HepG2 (cell line): ENCODE measurements around the gene FCRLA. TPM values are rescaled to one million over a fixed set of nuclear protein-coding genes. Genes with fewer than 3 reads are reported as not detected.

Source experiments
- BRCA1 ChIP-seq: sonication (generic); formaldehyde crosslinking; IDR thresholded peaks from 2 replicates; pipeline ENCODE4 v1.4.0; 2020; ENCODE audit warnings: missing genetic modification reagents
- CAMTA2 ChIP-seq: sonication (generic); formaldehyde crosslinking; IDR thresholded peaks from 2 replicates; pipeline ENCODE4 v1.4.0; 2020; ENCODE audit warnings: mild to moderate bottlenecking, missing genetic modification reagents, borderline replicate concordance
- DR1 ChIP-seq: sonication (generic); formaldehyde crosslinking; IDR thresholded peaks from 2 replicates; pipeline ENCODE4 v1.8.0; 2021; ENCODE audit warnings: mild to moderate bottlenecking, missing genetic modification reagents, inconsistent platforms
- KLF15 ChIP-seq: sonication (generic); formaldehyde crosslinking; IDR thresholded peaks from 2 replicates; pipeline ENCODE4 v1.8.1; 2023; ENCODE audit warnings: borderline replicate concordance, mild to moderate bottlenecking, inconsistent platforms, missing genetic modification reagents, mixed read lengths
- MED13 ChIP-seq: sonication (generic); formaldehyde crosslinking; IDR thresholded peaks from 2 replicates; pipeline ENCODE4 v1.5.0; 2020; ENCODE audit warnings: missing genetic modification reagents
- POLR2G ChIP-seq: fragments of 200-400 bp; formaldehyde crosslinking; IDR thresholded peaks from 2 replicates; pipeline ENCODE4 v1.6.1; 2018; ENCODE audit warnings: mild to moderate bottlenecking, low read depth, low read length, moderate library complexity
- SNAI1 ChIP-seq: sonication (generic); formaldehyde crosslinking; IDR thresholded peaks from 2 replicates; pipeline ENCODE4 v1.5.0; 2020; ENCODE audit warnings: mild to moderate bottlenecking, missing genetic modification reagents, borderline replicate concordance
- TBX3 ChIP-seq: fragments of 450-650 bp; IDR thresholded peaks from 2 replicates; pipeline ENCODE4 v1.6.1; 2017; ENCODE audit warnings: antibody characterized with exemption, mild to moderate bottlenecking, inconsistent platforms, borderline replicate concordance
- XRCC5 ChIP-seq: fragments of 200-400 bp; formaldehyde crosslinking; optimal IDR thresholded peaks from 2 replicates; pipeline ENCODE3; 2017; ENCODE audit warnings: mild to moderate bottlenecking, low read length
- ZNF724P ChIP-seq: sonication (generic); formaldehyde crosslinking; IDR thresholded peaks from 2 replicates; pipeline ENCODE4 v1.8.0; 2022; ENCODE audit warnings: missing genetic modification reagents, borderline replicate concordance
- ZNF775 ChIP-seq: sonication (generic); formaldehyde crosslinking; IDR thresholded peaks from 2 replicates; pipeline ENCODE4 v1.4.0; 2020; ENCODE audit warnings: missing genetic modification reagents, mild to moderate bottlenecking, moderate library complexity, borderline replicate concordance
- ZNF850 ChIP-seq: sonication (generic); formaldehyde crosslinking; conservative IDR thresholded peaks from 2 replicates; pipeline ENCODE4 v1.9.0; 2021; ENCODE audit warnings: mild to moderate bottlenecking, missing genetic modification reagents
- polyA plus RNA-seq, 8 experiments: library from polyadenylated mRNA; depleted of rRNA in 3 of 8; stranded (reverse) in 7 of 8; unstranded in 1 of 8; fragments of >200 nt; fragmentation: Illumina TruSeq in 4 of 8; extraction: Trizol in 4 of 8; gene quantifications; 2 replicates each; pipeline versions ENCODE4 v1.2.1 to v1.2.3, GENCODE V29; 2011 to 2016; ENCODE audit warnings: low read depth in 4 of 8, missing spikeins in 1 of 8, mixed read lengths in 1 of 8; ENCODE audit not compliant: insufficient read depth in 1 of 8
- total RNA-seq, 5 experiments: library from RNA; depleted of rRNA; stranded (reverse); fragments of >200 nt; fragmentation: Illumina TruSeq; extraction: Trizol; gene quantifications; 2 replicates each; pipeline ENCODE4 v1.2.3, GENCODE V29; 2016; ENCODE audit warnings: low read depth in 1 of 5
- TF ChIP-seq, protein P1 (sequence below), 2 experiments: fragments of 450-650 bp in 1 of 2; sonication (generic) in 1 of 2; formaldehyde crosslinking; IDR thresholded peaks; 2 replicates each; pipeline versions ENCODE4 v1.5.0 to v1.8.0; 2020 to 2022; ENCODE audit warnings: mild to moderate bottlenecking in 1 of 2, missing genetic modification reagents in 1 of 2
- TF ChIP-seq, protein P2 (sequence below): sonication (generic); formaldehyde crosslinking; conservative IDR thresholded peaks from 2 replicates; pipeline ENCODE4 v1.4.0; 2020; ENCODE audit warnings: missing genetic modification reagents
- TF ChIP-seq, protein P3 (sequence below): sonication (generic); formaldehyde crosslinking; conservative IDR thresholded peaks from 2 replicates; pipeline ENCODE4 v1.8.0; 2022; ENCODE audit warnings: missing genetic modification reagents
- TF ChIP-seq, protein P4 (sequence below): sonication (generic); formaldehyde crosslinking; IDR thresholded peaks from 2 replicates; pipeline ENCODE4 v1.4.0; 2020; ENCODE audit warnings: missing genetic modification reagents; ENCODE audit errors: not compliant biosample characterization
- TF ChIP-seq, protein P5 (sequence below): sonication (generic); formaldehyde crosslinking; IDR thresholded peaks from 2 replicates; pipeline ENCODE4 v1.8.0; 2022; ENCODE audit warnings: missing genetic modification reagents, mild to moderate bottlenecking, moderate library complexity, borderline replicate concordance
- TF ChIP-seq, protein P6 (sequence below): IDR thresholded peaks from 2 replicates; pipeline ENCODE4 v1.6.1; 2016

Gene FCRLA
- total and polyA plus RNA-seq, 2 of the 13 experiments (the other 11 are each of a cell fraction or from before 2014, with no cell fraction given), result not detected

DNA sequence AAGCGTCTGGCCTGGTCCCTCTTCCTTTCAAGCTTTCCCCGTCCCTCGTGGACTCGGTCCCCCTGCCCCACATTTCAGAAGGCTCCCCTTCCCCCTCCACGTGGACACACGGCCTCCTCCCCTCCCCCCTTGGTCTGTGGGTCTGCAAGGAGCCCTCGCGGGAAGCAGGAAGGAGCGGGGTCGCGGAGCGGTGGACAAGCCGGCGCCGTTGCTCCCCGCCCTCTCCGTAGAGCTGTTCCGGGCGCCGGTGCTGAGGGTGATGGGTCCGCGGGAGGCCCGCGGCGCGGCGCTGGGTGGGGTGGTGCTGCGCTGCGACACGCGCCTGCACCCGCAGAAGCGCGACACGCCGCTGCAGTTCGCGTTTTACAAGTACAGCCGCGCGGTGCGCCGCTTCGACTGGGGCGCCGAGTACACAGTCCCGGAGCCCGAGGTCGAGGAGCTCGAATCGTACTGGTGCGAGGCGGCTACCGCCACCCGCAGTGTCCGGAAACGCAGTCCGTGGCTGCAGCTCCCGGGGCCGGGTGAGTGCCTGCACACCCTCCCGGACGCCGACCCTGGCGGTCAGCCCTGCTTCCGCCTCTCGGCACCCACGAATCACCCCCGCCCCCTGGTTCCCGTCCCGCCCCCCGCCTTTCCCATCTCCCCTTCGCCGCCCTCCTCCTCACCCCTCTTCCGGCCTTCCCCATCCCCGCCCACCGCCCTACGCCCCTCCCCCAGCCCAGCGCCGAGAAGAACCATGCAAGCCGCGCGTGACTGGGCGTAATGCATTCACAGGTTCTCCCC lies 19.6 kb downstream of the FCRLA start (continued):
- TF ChIP-seq ZNF775 (CRISPR knock-in tag), result no peak
- TF ChIP-seq MED13 (CRISPR knock-in tag), result 0 out of 2 replicates have a peak, but pooled peaks have one; percentile 9
- TF ChIP-seq SNAI1 (CRISPR knock-in tag), result no peak
- TF ChIP-seq, protein P1, sequence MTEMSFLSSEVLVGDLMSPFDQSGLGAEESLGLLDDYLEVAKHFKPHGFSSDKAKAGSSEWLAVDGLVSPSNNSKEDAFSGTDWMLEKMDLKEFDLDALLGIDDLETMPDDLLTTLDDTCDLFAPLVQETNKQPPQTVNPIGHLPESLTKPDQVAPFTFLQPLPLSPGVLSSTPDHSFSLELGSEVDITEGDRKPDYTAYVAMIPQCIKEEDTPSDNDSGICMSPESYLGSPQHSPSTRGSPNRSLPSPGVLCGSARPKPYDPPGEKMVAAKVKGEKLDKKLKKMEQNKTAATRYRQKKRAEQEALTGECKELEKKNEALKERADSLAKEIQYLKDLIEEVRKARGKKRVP (CRISPR knock-in tag; IDR thresholded peaks at IDR 0.05), result peak in 1 of 2 experiments; percentile 27; a peak in 1 of 4 replicates
- peak; percentile 57; the same call in 1 of the 2 replicates for TF ChIP-seq POLR2G
- TF ChIP-seq KLF15 (CRISPR knock-in tag), result no peak
- TF ChIP-seq, protein P2, sequence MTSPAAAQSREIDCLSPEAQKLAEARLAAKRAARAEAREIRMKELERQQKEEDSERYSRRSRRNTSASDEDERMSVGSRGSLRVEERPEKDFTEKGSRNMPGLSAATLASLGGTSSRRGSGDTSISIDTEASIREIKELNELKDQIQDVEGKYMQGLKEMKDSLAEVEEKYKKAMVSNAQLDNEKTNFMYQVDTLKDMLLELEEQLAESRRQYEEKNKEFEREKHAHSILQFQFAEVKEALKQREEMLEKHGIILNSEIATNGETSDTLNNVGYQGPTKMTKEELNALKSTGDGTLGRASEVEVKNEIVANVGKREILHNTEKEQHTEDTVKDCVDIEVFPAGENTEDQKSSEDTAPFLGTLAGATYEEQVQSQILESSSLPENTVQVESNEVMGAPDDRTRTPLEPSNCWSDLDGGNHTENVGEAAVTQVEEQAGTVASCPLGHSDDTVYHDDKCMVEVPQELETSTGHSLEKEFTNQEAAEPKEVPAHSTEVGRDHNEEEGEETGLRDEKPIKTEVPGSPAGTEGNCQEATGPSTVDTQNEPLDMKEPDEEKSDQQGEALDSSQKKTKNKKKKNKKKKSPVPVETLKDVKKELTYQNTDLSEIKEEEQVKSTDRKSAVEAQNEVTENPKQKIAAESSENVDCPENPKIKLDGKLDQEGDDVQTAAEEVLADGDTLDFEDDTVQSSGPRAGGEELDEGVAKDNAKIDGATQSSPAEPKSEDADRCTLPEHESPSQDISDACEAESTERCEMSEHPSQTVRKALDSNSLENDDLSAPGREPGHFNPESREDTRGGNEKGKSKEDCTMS (CRISPR knock-in tag), result no peak
- TF ChIP-seq CAMTA2 (CRISPR knock-in tag), result no peak
- no peak for TF ChIP-seq XRCC5
- TF ChIP-seq, protein P3, sequence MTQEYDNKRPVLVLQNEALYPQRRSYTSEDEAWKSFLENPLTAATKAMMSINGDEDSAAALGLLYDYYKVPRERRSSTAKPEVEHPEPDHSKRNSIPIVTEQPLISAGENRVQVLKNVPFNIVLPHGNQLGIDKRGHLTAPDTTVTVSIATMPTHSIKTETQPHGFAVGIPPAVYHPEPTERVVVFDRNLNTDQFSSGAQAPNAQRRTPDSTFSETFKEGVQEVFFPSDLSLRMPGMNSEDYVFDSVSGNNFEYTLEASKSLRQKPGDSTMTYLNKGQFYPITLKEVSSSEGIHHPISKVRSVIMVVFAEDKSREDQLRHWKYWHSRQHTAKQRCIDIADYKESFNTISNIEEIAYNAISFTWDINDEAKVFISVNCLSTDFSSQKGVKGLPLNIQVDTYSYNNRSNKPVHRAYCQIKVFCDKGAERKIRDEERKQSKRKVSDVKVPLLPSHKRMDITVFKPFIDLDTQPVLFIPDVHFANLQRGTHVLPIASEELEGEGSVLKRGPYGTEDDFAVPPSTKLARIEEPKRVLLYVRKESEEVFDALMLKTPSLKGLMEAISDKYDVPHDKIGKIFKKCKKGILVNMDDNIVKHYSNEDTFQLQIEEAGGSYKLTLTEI (CRISPR knock-in tag), result no peak
- TF ChIP-seq ZNF850 (CRISPR knock-in tag), result no peak
- TF ChIP-seq ZNF724P (CRISPR knock-in tag), result no peak
- no peak for TF ChIP-seq DR1 (CRISPR knock-in tag)
- no peak for TF ChIP-seq TBX3
- TF ChIP-seq, protein P4, sequence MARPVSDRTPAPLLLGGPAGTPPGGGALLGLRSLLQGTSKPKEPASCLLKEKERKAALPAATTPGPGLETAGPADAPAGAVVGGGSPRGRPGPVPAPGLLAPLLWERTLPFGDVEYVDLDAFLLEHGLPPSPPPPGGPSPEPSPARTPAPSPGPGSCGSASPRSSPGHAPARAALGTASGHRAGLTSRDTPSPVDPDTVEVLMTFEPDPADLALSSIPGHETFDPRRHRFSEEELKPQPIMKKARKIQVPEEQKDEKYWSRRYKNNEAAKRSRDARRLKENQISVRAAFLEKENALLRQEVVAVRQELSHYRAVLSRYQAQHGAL (CRISPR knock-in tag), result no peak
- TF ChIP-seq, protein P5, sequence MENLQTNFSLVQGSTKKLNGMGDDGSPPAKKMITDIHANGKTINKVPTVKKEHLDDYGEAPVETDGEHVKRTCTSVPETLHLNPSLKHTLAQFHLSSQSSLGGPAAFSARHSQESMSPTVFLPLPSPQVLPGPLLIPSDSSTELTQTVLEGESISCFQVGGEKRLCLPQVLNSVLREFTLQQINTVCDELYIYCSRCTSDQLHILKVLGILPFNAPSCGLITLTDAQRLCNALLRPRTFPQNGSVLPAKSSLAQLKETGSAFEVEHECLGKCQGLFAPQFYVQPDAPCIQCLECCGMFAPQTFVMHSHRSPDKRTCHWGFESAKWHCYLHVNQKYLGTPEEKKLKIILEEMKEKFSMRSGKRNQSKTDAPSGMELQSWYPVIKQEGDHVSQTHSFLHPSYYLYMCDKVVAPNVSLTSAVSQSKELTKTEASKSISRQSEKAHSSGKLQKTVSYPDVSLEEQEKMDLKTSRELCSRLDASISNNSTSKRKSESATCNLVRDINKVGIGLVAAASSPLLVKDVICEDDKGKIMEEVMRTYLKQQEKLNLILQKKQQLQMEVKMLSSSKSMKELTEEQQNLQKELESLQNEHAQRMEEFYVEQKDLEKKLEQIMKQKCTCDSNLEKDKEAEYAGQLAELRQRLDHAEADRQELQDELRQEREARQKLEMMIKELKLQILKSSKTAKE (CRISPR knock-in tag), result 0 out of 2 replicates have a peak, but pooled peaks have one; percentile 26
- TF ChIP-seq, protein P6, sequence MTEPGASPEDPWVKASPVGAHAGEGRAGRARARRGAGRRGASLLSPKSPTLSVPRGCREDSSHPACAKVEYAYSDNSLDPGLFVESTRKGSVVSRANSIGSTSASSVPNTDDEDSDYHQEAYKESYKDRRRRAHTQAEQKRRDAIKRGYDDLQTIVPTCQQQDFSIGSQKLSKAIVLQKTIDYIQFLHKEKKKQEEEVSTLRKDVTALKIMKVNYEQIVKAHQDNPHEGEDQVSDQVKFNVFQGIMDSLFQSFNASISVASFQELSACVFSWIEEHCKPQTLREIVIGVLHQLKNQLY (CRISPR knock-in tag), result no peak
- no peak for TF ChIP-seq BRCA1
